GM12873 (cell line): ENCODE data around the gene CFDP1.

Experiments
- CTCF ChIP-seq: IDR thresholded peaks from 2 replicates; pipeline ENCODE4 v1.5.1; 2012; ENCODE audit warnings: low read depth, mild to moderate bottlenecking, moderate library complexity, low read length, control low read depth; ENCODE audit not compliant: insufficient read depth; ENCODE audit errors: missing control alignments

Gene CFDP1

GRCh38 chr16:75432828-75433731, at the start of gene CFDP1:
CFDP1 (minus strand) TSS chr16:75433503; CDS start chr16:75433352, 151 bp downstream.
- TF ChIP-seq CTCF: no peak

- no peak for TF ChIP-seq CTCF
Measured at GRCh38 chr16:75482434-75483205, 49.3 kb upstream of the CFDP1 start.

GRCh38 chr16:75481475-75481874, 48.2 kb upstream of the CFDP1 start:
- no peak for TF ChIP-seq CTCF

- TF ChIP-seq CTCF: no peak
Measured at GRCh38 chr16:75479421-75479990, 46.2 kb upstream of the CFDP1 start.

- no peak for TF ChIP-seq CTCF
Measured at GRCh38 chr16:75478480-75479345, 45.4 kb upstream of the CFDP1 start.

- TF ChIP-seq CTCF: no peak
Measured at GRCh38 chr16:75477680-75478473, 44.6 kb upstream of the CFDP1 start.
